D721Med (cell line): ENCODE results near the gene CST9.

Experiments
- DNase-seq: peaks from one replicate; pipeline ENCODE4 v3.0.0; 2011; ENCODE audit warnings: low spot score; ENCODE audit not compliant: insufficient read length
- FAIRE-seq: peaks from 2 replicates; lab custom pipeline; 2011; peaks lifted over from hg19 to GRCh38; lab: Jason Lieb, UNC
- CTCF ChIP-seq: IDR thresholded peaks from 2 replicates; pipeline ENCODE4 v1.5.1; 2012; ENCODE audit warnings: mild to moderate bottlenecking, control low read depth; ENCODE audit not compliant: insufficient read depth; ENCODE audit errors: missing control alignments

Gene CST9

GRCh38 chr20:23604306-23604705 lies 1.4 kb downstream of the CST9 start:
- DNase-seq (no peak), FAIRE-seq (no peak)
- TF ChIP-seq CTCF, result no peak

GRCh38 chr20:23603321-23603720 lies 2.4 kb downstream of the CST9 start:
- no peak for TF ChIP-seq CTCF
- no peak for FAIRE-seq

GRCh38 chr20:23602699-23603098 lies 3.0 kb downstream of the CST9 start:
- no peak for TF ChIP-seq CTCF
- DNase-seq, result no peak
- FAIRE-seq, result no peak

More at GRCh38 chr20:23603321-23603720, 2.4 kb downstream of the CST9 start:
- DNase-seq, result no peak

GRCh38 chr20:23602241-23602640 lies 3.5 kb downstream of the CST9 start:
- no peak for TF ChIP-seq CTCF
- FAIRE-seq, result no peak
- no peak for DNase-seq

- FAIRE-seq (no peak), DNase-seq (no peak)
- no peak for TF ChIP-seq CTCF
Observed at GRCh38 chr20:23601715-23602114, 4.0 kb downstream of the CST9 start.

GRCh38 chr20:23598481-23598880 lies 7.2 kb downstream of the CST9 start:
- no peak for DNase-seq
- no peak for FAIRE-seq
- TF ChIP-seq CTCF, result no peak

GRCh38 chr20:23596579-23597250 lies 9.0 kb downstream of the CST9 start:
- no peak for TF ChIP-seq CTCF
- no peak for FAIRE-seq
- no peak for DNase-seq
